Central memory CD4-positive, alpha-beta T cell (primary cell): ENCODE data around the gene SLC9A3.
"Not testable (repeated sequence)": the region's sequence is repeated elsewhere in the genome, so short reads cannot be mapped to it uniquely, and the experiment has no call there.

Source experiments
- DNase-seq: peaks from one replicate; pipeline ENCODE4 v3.0.0; 2022

Gene SLC9A3

DNA sequence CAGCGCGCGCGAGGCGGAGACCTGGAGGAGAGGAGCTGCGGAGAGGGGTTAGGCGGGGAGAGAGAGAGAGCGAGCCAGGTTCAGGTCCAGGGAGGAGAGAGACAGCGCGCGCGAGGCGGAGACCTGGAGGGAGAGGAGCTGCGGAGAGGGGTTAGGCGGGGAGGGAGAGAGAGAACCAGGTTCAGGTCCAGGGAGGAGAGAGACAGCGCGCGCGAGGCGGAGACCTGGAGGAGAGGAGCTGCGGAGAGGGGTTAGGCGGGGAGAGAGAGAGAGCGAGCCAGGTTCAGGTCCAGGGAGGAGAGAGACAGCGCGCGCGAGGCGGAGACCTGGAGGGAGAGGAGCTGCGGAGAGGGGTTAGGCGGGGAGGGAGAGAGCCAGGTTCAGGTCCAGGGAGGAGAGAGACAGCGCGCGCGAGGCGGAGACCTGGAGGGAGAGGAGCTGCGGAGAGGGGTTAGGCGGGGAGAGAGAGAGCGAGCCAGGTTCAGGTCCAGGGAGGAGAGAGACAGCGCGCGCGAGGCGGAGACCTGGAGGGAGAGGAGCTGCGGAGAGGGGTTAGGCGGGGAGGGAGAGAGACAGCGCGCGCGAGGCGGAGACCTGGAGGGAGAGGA is 49.9 kb downstream of the SLC9A3 start:
- DNase-seq = not testable (repeated sequence)

DNA sequence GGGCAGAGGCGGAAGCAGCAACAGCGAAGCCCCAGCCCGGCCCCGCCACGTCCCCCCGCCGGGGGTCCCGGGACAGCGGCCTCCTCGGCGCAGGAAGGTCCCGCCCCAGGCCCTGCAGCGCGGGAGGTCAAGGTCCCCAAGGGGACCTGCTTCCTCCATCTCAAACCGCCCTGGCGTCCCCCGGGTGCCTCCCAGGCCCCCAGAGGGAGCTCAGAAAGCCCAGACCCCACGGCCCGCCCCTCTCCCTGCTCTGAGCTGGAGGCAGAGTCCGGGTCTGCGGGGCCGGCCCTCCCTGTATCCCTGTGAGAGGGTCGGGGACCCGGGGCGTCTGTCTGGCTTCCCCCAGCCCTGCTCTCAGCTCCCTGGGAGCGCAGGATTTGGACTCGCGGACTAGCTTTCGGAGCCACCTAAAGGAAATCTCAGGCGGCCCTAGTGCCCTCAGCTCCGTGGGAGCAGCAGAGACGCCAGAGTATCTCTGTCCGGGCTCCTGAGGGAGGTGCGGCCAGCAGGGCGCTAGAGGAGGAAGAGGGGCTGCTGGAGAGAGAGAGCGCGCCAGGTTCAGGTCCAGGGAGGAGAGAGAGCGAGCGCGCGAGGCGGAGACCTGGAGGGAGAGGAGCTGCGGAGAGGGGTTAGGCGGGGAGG is 50.6 kb downstream of the SLC9A3 start:
- no peak for DNase-seq

DNA sequence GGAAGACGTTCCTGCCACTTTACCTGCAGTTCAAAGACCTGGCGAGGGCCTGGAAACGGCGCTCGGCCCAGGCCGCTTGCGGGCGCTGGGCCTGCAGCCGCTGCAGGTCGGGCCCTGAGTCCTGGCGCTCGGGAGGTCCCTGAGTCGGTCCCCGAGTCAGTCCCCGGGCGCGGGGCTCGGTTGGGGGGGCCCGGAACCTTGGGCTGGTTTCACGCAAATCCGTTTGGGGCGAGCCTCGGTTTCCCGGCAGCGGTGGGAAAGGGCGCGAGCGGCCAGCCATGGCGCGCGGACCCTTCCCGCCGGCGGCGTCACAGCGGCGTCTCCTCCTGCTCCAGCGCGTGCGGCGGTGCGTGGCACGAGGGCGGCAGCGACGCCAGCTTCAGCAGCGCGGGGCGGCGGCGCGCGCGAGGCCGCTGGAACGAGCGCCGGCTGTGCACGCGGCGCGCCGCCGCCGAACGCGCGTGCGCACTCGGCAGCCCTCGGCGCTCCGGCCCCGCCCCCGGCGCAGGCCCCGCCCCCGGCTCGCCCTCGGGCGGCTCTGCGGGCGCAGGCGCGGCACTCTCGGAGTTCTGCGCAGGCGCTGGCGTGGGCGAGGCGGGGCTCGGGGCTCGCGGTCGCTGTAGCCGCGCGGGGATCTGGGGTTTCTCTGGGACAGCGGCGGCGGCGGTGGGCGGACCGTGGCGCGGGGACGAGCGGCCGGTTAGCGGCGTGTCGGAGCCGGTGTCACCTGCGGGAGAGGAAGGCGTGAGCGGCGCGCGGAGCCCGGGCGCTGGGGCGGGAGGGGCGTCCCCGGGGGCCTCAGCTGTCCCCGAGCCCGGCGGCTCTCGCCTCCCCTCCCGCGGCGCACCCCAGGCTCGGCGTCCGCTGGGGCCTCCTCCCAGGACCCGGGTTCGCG is 51.3 kb downstream of the SLC9A3 start:
- peak; percentile 90 for DNase-seq

DNA sequence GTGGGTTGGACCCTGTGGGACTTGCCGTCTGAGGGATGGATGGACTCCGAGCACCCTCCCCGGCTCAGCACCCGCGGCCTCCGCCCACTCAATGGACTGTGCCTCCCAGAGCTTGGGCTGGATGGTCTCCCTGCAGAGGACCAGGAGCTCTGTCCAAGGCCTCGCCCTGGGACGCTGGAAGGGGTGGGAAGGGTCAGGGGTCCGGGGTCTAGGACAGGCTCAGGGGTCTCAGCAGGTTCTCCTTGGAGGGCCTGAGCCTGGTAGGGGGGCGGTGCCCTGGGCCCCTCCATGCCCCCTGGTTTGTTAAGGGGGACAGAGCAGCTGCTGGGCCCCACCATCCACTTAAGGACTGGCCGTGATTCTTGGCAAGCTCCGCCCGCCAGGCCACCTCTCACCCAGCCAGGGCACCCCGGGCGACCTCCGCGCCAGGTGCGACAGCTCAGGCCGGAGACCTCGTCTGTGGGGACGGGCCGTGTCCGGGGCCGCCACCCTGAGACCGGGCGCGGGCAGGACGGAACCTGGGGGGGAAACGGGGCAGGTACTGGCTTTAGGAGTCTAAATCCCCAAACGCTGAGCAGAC is 52.1 kb downstream of the SLC9A3 start:
- DNase-seq = no peak

DNA sequence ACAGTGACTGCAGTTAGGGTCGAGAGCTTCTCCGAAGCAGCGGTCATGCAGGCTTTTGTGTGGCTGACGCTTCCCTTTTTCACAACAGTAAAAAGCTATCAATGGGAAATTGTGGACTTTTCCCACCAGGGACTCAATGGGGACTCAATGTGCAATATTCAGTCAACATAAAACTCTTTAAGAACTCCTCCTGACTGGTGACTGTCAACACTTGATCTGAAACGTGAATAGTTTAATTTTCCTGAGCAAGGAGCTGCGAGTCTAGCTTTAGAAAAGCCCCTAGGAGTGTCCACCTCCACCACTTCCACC is 52.5 kb downstream of the SLC9A3 start:
- DNase-seq = no peak

DNA sequence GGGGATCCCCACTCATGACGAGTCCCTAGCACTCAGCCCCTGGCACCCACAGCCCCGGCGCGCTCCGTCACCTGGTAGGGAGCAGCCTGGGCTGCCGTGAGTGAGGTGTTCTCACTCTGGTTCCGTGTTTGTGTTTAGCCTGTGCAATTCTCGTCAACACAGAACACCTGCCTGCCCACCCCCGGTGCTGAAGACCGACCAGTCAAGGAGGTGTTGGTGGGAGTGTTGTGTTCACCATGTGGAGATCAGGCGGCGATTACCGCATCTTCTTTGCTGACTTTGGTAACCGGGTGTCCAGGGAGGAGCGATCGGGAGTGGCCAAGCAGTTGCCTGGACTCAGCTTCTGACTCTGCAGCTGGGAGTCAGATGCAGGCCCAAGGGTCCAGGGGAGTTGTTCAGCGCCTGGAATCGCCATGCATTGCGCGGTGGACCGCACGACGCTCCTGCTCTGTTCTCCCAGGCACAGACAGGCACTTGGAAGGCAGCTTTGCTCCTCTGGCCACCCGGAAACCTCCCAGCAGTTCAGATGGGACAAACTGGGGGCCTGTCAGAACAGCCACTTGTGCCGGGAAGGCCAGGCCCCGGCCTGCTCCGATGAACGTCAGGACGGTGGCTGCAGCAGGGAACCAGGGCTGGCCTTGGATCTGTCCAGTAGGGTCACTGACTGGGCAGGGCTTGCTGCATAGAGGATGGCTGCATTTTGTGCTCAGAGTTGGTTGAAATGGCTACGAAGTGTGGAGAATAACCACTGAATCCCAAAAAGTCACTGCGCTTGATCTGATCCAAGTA is 53.1 kb downstream of the SLC9A3 start:
- no peak for DNase-seq

DNA sequence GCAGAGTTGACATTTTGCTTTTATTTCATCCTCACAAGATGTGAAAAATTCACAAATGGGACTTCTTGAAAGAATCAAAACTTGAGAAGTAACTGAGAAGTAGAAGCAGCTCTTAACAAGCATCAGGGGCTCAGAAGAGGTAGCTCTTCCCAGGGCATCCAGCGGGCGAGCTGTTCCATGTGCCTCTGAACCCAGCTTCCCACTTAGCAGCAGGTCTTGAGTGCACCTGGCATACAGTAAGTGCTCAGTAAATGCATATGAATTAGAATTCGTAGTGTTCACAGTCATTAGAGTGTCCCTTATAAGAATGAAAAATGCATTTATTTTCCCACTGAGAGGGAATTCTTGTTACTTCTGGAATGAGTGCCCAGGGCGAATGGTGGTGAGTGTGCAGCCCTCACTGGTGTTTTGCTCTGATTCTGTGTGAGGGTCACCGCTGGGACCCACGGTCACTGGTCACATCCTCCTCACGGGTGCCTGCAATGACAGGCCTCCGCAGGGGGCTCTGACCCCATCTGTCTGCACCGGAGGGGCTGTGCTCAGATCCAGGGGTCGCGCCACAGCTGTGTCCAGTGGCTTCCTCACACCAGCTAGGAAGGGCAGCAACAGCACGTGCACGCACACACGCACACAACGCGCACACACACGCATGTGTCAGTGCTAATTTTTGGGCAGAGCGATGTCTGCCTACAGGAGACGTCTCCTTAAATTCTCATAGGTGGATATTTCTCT is 54.3 kb downstream of the SLC9A3 start:
- DNase-seq = no peak

DNA sequence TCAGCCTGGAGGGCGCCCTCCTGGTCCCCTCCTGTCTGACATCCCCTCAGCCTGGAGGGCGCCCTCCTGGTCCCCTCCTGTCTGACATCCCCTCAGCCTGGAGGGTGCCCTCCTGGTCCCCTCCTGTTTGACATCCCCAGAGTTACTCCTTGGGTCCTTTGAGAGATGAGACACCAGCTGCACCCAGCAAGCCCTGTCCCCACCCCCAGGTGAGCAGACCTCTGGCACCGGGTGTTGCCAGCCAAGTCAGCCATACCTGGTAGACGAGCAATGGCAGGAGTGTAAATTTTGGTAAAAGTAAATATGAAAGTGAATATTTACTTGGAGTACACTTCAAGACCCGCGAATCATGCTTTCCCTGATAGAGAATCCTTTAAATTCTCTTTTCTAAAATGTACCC is 55.8 kb downstream of the SLC9A3 start:
- DNase-seq = no peak

DNA sequence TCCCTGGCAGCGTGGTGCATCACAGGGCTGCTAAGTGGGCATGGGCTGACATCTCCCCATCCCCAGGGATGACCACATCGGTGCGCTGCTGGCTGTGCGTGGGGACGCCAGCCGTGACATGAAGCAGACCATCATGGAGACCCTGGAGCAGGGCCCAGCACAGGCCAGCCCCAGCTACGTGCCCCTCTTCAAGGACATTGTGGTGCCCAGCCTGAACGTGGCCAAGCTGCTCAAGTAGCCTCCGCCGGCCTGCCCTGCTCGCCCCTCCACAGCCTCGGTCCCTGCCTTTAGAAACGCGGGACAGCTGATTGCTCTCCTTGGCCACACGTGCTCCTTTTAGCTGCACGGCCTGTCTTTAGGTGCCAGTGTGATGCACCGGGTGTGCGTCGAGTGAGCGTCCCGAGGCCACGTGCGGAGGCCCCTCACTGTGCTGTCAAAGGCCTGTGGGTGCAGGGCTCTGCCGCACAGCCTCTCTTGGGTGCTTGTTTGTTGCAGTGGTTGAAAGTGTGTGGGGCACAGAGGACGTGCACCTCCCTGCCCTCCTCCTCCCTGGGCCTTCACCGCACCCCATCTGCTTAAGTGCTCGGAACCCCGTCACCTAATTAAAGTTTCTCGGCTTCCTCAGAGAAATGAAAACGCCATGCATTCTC is 57.5 kb downstream of the SLC9A3 start:
- DNase-seq = no peak

DNA sequence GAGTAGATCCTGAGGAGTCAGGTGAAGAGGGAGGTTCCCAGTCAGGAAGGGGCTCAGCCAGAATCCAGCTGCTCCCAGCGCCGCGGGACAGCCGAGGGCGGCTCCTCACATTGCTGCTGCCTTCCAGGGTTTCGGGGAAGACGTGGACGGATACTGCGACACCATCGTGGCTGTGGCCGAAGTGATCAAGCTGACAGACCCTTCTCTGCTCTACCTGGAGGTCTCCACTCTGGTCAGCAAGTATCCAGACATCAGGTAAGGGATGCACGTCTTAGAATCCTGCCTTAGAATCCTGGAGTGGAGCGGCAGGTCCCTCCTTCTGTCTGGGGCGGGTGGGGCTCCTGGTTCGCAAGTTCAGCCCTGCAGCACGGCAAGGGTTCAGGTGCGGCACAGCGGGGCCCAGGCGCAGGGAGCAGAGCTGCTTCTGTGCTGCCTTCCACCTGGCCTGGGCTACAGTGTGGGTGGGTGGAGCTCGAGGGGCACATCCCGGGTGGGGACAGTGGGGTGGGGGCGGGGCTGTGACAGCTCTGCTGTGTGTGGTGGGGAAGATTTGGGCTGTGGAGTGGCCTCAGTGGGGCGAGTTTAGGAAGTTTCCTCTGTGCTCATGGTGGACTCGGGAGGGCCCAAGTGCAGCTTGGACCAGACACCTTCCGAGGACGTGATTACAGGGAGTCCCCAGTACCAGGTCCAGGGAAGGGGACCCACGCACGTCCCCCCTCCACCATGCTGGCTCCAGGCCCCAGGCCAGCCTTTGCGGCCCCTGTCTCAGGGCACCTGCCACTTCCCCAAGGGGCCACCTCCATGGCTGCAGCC is 58.5 kb downstream of the SLC9A3 start:
- DNase-seq = no peak

DNA sequence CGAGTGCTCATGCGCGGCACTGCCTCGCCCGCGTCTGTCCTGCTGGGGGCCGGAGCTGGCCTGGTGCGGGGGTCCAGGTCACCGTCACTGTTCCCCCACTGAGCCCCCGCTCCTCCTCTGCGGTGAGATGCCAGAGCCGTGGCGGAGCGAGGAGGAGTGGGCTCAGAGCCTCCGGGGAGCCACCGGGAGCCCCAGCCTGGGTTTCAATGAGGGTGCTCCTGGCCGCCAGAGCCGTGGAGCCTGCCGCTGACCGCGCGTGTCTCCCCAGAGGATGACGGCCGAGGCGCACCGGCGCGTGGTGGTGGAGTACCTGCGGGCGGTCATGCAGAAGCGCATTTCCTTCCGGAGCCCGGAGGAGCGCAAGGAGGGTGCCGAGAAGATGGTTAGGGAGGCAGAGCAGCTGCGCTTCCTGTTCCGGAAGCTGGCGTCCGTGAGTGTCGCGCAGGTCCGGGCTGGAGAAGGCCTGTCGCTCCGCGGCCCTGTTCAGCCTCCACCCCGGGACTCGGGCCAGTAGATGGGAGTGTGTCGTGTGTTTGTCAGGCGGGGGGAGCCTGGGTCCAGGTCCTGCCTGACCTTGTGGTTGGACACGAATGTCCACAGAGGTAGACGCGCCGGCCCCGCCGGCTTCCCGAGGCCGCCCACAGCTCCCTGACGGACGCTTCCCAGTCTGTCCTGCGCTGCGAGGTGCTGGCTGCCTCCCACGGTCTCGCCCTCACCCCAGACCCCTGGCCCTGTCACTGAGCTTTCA is 59.2 kb downstream of the SLC9A3 start:
- DNase-seq = no peak

DNA sequence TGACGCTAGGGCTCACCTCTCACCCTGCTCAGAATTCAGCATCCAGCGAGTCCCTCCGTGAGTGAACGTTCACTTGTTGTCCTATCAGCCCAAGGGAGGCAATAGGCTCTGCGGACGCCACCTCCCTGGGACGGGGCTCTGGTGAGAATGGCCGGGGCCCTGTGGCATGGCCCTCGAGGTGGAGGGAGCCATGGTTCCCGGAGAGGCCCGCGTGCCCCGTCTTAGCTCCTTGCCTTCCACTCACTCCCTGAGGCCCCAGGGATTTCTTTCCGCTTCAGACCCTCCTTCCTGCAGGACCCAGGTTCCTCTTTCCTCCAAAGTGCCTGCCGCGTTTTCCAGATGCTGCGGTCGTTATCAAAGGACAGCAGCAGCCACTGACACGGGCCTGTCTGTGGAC is 59.8 kb downstream of the SLC9A3 start:
- DNase-seq = no peak

DNA sequence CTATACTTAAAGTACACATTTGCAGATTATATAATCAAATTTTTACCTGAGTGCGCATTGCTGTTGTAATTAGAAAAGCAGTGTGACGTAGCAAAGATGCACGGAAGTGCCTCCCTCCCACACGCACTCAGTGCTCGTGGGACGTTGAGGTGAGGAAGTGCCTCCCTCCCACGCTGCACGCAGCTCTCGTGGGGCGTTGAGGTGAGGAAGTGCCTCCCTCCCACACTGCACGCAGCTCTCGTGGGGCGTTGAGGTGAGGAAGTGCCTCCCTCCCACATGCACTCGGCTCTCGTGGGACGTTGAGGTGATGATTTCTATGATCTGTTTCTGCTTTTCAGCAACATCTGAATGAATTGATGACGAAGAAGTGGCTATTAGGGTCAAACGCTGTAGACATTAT is 60.3 kb downstream of the SLC9A3 start:
- DNase-seq = peak; percentile 88

DNA sequence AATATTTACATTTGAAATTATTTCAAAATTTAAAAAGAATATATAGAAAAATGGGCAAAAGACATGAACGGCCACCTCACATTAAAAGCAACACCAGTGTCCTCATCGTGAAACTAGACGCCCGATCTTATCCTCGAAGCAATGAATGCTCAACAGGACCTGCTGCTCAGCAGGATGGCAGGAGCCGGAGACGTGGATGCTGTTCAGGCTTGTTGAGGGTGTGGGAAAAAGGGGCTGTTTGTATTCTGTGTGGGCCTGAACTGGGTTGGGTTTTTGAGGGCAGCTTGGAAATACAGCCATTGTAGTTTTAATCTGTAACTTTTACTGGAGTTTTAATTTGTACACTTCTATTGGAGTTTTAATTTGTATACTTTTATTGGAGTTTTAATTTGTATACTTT is 60.9 kb downstream of the SLC9A3 start:
- no peak for DNase-seq

DNA sequence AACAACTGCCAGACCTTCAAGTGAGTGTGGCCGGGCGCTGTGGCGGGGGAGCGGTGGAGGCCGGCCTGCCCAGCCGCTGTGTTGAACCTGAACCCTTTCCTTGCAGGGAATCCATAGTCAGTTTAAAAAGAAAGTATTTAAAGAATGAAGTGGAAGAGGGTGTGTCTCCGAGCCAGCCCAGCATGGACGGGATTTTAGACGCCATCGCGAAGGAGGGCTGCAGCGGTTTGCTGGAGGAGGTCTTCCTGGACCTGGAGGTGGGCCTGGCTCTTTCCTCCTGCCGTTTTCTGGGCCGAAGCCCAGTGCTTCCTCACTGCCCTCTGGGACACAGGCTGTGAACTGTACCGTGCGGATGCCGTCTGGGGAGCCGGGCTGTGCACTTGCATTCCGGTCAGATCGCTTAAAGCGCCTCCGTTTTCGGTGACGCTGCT is 62.2 kb downstream of the SLC9A3 start:
- DNase-seq = no peak

DNA sequence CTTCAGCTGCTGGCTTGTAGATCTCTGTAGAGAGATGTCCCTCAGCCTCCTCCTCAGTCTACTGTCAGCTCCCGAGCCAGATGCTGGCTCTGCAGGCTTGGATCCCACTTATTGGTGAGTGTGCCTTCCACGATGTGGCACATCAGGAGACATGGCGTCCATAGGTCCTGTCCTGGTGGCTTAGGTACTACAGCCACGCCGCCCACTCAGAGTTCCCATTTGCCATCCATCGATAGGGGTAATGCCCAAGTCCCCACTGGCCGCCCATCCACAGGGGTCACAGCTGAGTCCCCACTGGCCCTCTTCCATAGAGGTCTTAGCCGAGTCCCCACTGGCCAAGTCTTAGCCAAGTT is 64.0 kb downstream of the SLC9A3 start:
- DNase-seq = no peak

DNA sequence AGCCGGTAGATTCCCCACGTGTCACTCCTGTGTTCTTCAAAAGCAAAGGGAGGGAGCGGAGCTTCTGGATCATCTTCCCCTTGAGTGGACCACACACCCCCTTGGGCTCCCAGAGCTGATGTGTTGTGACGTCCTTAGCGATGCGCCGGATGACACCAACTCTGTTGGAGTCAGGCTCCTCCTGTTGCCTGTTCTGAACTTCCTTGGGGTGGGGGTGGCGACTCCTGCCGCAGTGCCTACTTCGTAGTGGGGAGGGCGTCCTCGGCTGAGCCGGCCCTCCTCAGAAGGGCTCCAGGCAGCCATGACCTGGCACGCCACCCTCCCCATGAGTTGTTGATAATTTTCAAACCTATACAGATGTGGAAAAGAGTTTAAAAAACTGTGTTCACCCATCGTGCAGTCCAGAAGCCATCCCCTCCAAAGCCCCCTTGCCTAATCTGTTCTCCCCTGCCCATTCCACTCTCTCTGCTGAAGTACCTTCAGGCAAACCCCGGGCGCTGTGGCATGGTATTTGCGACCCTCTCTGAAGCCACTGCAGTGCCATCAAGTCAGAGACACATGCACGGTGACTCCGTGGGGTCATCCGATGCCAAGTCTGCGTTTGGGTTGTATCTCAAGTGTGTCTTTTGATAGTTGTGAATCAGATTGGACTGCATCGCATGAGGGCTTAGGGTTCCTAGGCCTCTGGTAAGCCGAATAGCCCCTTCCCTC is 64.5 kb downstream of the SLC9A3 start:
- no peak for DNase-seq

DNA sequence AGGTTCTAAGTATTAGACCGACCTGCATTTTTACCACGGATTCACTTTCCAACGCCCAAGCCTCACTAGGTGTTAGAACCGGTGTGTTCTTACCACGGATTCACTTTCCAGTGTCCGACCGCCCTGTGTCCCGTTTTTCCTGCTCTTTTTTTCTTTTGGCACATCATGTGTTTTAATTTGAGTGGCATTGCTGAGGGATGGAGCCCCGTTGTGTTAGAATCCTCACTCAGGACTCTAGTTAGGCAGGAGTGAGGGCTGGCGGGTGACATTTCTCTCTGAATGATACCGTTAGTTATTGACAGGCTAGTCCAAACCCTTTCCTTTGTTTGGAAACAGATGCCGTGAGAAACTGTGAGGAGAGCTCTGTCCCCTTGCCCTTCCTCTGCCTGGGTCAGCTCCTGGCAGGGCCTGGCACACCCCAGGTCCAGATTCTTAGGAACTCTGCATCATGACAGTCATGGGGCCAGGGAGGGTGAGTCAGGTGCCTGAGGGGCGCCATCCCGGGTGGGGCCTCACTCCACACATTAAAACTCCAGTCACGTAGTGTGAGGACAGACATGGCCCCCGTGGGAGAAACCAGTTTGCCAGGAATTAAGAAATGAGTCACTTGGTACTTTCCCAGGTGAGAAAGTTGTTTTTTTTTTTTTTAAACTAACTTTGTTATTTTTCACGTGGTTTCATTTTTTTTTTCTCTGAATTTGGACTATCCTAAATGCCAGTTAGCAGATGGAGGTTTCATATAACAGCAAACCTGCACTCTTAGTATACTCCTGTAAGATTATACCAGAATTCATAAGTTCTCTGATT is 65.5 kb downstream of the SLC9A3 start:
- DNase-seq = no peak
